ENCODE data around the gene RABL6. TPM values are rescaled to one million over a fixed set of nuclear protein-coding genes. Genes with fewer than 3 reads are reported as not detected.

RABL6 gene
- total RNA-seq, 3 donors from 2014 or later (not counting 1 experiment from before 2014, with no cell fraction given), result 72.7 to 82.5 (median 75.9) TPM

- no peak for ATAC-seq
- no peak overlapping the region for H3K27ac Mint-ChIP-seq
- H3K4me3 Mint-ChIP-seq, result no peak overlapping the region
- H3K9me3 Mint-ChIP-seq, result no peaks in the 10 kb centered on the region
- H3K27me3 Mint-ChIP-seq (ENCODE audit: low read depth in 2 of 2), result no peaks in the 10 kb centered on the region
- no peak overlapping the region for H3K27ac ChIP-seq (ENCODE audit: low read length)
- DNase-seq, result no peak
- 81% methylated on average over 18 of the region's 18 CpGs for WGBS (ENCODE audit: insufficient coverage)
- H3K4me3 ChIP-seq (ENCODE audit: low read length), result no peak overlapping the region
- no peak for TF ChIP-seq CTCF (IDR thresholded peaks at IDR 0.05)
- H3K27me3 ChIP-seq (ENCODE audit: control insufficient read depth, insufficient read depth, low read length), result no peaks in the 10 kb centered on the region
- H3K9me3 ChIP-seq (ENCODE audit: control insufficient read depth, insufficient read depth, low read length), result no peaks in the 10 kb centered on the region
- H3K4me1 Mint-ChIP-seq, result peaks cover 0 to 7% of the 10 kb centered on the region in 2 donors
- H3K4me1 ChIP-seq (ENCODE audit: control insufficient read depth, insufficient read depth, low read length), result peaks cover 19% of the 10 kb centered on the region
- H3K36me3 ChIP-seq (ENCODE audit: control insufficient read depth, insufficient read depth, low read length), result peaks cover 3% of the 10 kb centered on the region
- intact Hi-C loops (cut with micrococcal nuclease), result no loop called here
- H3K36me3 Mint-ChIP-seq, result no peaks in the 10 kb centered on the region
These were observed 45.9 kb downstream of the RABL6 start for GRCh38 chr9:136853596-136854112.

DNA sequence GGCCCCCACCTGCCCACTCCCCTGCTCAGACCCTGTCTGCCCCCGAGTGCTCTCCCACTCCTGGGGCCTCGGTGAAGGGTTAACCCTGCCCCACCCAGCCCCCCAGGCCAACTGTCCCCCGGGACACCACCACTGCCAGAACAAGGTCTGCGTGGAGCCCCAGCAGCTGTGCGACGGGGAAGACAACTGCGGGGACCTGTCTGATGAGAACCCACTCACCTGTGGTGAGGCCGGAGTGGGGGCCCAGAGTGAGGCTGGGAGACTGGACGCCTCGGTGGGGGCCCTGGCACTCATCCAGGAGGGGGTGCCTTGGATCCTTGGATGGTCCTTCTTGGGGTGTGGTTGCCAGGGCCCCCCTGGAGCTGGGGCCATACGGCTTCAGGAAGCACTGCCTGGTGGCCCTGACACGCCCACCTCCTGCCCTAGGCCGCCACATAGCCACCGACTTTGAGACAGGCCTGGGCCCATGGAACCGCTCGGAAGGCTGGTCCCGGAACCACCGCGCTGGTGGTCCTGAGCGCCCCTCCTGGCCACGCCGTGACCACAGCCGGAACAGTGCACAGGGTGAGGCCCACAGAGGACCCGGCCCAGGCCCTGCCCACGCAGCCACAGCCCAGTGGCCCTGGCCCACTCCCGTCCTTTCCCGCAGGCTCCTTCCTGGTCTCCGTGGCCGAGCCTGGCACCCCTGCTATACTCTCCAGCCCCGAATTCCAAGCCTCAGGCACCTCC lies 46.5 kb downstream of the RABL6 start:
- Mint-ChIP-seq H3K27me3 (ENCODE audit: low read depth in 2 of 2) (no peaks in the 10 kb centered on the region), H3K27ac (no peak overlapping the region), H3K9me3 (no peaks in the 10 kb centered on the region), H3K4me3 (no peak overlapping the region), H3K36me3 (no peaks in the 10 kb centered on the region), H3K4me1 (peaks cover 0 to 4% of the 10 kb centered on the region in 2 donors)
- Histone ChIP-seq H3K4me1 (ENCODE audit: control insufficient read depth, insufficient read depth, low read length) (peaks cover 18% of the 10 kb centered on the region), H3K36me3 (ENCODE audit: control insufficient read depth, insufficient read depth, low read length) (peaks cover 3% of the 10 kb centered on the region), H3K9me3 (ENCODE audit: control insufficient read depth, insufficient read depth, low read length) (no peaks in the 10 kb centered on the region), H3K27ac (ENCODE audit: low read length) (no peak overlapping the region), H3K4me3 (ENCODE audit: low read length) (no peak overlapping the region), H3K27me3 (ENCODE audit: control insufficient read depth, insufficient read depth, low read length) (no peaks in the 10 kb centered on the region)
- ATAC-seq (no peak), DNase-seq (no peak)
- no peak for TF ChIP-seq CTCF (IDR thresholded peaks at IDR 0.05)
- WGBS (ENCODE audit: insufficient coverage), result 85% methylated on average over 30 of the region's 30 CpGs
- intact Hi-C loops (cut with micrococcal nuclease), result no loop called here

GRCh38 chr9:136854842-136855460 lies 47.2 kb downstream of the RABL6 start:
- Histone ChIP-seq H3K4me3 (ENCODE audit: low read length) (no peak overlapping the region), H3K9me3 (ENCODE audit: control insufficient read depth, insufficient read depth, low read length) (no peaks in the 10 kb centered on the region), H3K4me1 (ENCODE audit: control insufficient read depth, insufficient read depth, low read length) (peaks cover 14% of the 10 kb centered on the region), H3K27me3 (ENCODE audit: control insufficient read depth, insufficient read depth, low read length) (no peaks in the 10 kb centered on the region), H3K36me3 (ENCODE audit: control insufficient read depth, insufficient read depth, low read length) (peaks cover 3% of the 10 kb centered on the region), H3K27ac (ENCODE audit: low read length) (no peak overlapping the region)
- ATAC-seq, result no peak
- Mint-ChIP-seq H3K4me3 (no peak overlapping the region), H3K27me3 (ENCODE audit: low read depth in 2 of 2) (no peaks in the 10 kb centered on the region), H3K4me1 (peaks cover 0 to under 1% of the 10 kb centered on the region in 2 donors), H3K27ac (no peak overlapping the region), H3K9me3 (no peaks in the 10 kb centered on the region), H3K36me3 (no peaks in the 10 kb centered on the region)
- 92% methylated on average over 23 of the region's 23 CpGs for WGBS (ENCODE audit: insufficient coverage)
- no peak for DNase-seq
- no peak for TF ChIP-seq CTCF (IDR thresholded peaks at IDR 0.05)
- intact Hi-C loops (cut with micrococcal nuclease), result no loop called here
